Amygdala (tissue), 56 donors: ENCODE measurements around the gene C2CD2.
"Not testable (repeated sequence)": the region's sequence is repeated elsewhere in the genome, so short reads cannot be mapped to it uniquely, and the experiment has no call there.

Source experiments
- DNase-seq, 56 donors: peaks; one replicate each; lab custom pipeline; 2025; lab: John Stamatoyannopoulos, UW

The C2CD2 gene

GRCh38 chr21:41959697-41960096, 5.9 kb upstream of the C2CD2 start:
- DNase-seq = not testable (repeated sequence)

GRCh38 chr21:41958886-41959563, 5.2 kb upstream of the C2CD2 start:
- peak in 12 of 56 donors; percentile 18 to 68 (median 31) for DNase-seq

GRCh38 chr21:41957991-41958766, 4.4 kb upstream of the C2CD2 start:
- DNase-seq = peak in 13 of 56 donors; percentile 6 to 45 (median 22)

GRCh38 chr21:41956926-41957729, 3.3 kb upstream of the C2CD2 start:
- DNase-seq = no peak

GRCh38 chr21:41955516-41955915, 1.7 kb upstream of the C2CD2 start:
- DNase-seq = no peak

- no peak for DNase-seq
Measured at GRCh38 chr21:41954654-41955499, 1.1 kb upstream of the C2CD2 start.

- no peak for DNase-seq
Measured at GRCh38 chr21:41953249-41953830, 478 bp downstream of the C2CD2 start.

- DNase-seq = no peak
Measured at GRCh38 chr21:41952568-41953248, 1.1 kb downstream of the C2CD2 start.

- DNase-seq = no peak
Measured at GRCh38 chr21:41951876-41952567, 1.8 kb downstream of the C2CD2 start.

- DNase-seq = no peak
Measured at GRCh38 chr21:41950941-41951351, 2.9 kb downstream of the C2CD2 start.

- DNase-seq = not testable (repeated sequence)
Measured at GRCh38 chr21:41949631-41950030, 4.2 kb downstream of the C2CD2 start.

GRCh38 chr21:41948901-41949300, 4.9 kb downstream of the C2CD2 start:
- no peak for DNase-seq

GRCh38 chr21:41948078-41948895, 5.5 kb downstream of the C2CD2 start:
- DNase-seq = peak in 52 of 56 donors; percentile 16 to 89 (median 72)

GRCh38 chr21:41945982-41946381, 7.8 kb downstream of the C2CD2 start:
- DNase-seq = no peak

- peak in 34 of 56 donors; percentile 8 to 73 (median 48) for DNase-seq
Measured at GRCh38 chr21:41943851-41944250, 10.0 kb downstream of the C2CD2 start.

GRCh38 chr21:41942457-41942856, 11.4 kb downstream of the C2CD2 start:
- DNase-seq = no peak

- DNase-seq = no peak
Measured at GRCh38 chr21:41941941-41942340, 11.9 kb downstream of the C2CD2 start.

- DNase-seq = no peak
Measured at GRCh38 chr21:41940431-41940830, 13.4 kb downstream of the C2CD2 start.
